Kidney capillary endothelial cell (primary cell): ENCODE results near the gene CPNE5.
"Not testable (repeated sequence)": the region's sequence is repeated elsewhere in the genome, so short reads cannot be mapped to it uniquely, and the experiment has no call there.

Experiments used
- DNase-seq: peaks from one replicate; pipeline ENCODE4 v3.0.0-alpha.2; 2018; ENCODE audit warnings: low spot score

CPNE5 gene

DNA sequence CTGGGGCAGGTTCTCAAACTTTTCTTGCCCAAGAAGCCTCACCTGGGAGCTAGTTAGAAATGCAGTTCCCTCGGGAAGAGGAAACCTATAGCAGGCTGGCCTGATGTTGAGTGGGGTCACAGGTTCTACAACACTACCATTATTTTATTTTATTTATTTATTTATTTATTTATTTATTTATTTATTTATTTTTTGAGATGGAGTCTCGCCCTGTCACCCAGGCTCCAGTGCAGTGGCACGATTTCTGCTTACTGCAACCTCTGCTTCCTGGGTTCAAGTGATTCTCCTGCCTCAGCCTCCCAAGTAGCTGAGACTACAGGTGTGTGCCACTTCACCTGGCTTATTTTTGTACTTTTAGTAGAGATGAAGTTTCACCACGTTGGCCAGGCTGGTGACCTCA is 115.3 kb downstream of the CPNE5 start:
- DNase-seq: not testable (repeated sequence)

DNA sequence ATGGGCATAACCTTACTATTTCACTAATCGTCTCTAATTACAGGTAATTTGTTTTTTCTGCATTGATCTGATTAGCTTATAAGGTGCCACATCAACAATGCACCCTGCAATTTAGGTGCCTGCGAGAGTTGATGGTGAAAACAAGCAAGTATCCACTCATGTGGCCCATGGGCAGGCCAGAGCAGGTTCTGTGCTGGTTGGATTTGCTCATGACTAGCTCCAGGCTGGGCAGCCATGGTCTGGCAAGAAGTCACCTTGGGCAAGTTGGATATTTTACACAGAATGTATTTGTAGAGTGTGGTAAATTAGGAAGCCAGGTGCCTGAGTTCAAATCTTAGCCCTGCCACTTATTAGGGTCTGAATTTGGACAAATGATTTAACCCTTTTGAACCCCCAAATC is 116.4 kb downstream of the CPNE5 start:
- no peak for DNase-seq

- no peak for DNase-seq
Observed at GRCh38 chr6:36722365-36722764, 116.9 kb downstream of the CPNE5 start.

DNA sequence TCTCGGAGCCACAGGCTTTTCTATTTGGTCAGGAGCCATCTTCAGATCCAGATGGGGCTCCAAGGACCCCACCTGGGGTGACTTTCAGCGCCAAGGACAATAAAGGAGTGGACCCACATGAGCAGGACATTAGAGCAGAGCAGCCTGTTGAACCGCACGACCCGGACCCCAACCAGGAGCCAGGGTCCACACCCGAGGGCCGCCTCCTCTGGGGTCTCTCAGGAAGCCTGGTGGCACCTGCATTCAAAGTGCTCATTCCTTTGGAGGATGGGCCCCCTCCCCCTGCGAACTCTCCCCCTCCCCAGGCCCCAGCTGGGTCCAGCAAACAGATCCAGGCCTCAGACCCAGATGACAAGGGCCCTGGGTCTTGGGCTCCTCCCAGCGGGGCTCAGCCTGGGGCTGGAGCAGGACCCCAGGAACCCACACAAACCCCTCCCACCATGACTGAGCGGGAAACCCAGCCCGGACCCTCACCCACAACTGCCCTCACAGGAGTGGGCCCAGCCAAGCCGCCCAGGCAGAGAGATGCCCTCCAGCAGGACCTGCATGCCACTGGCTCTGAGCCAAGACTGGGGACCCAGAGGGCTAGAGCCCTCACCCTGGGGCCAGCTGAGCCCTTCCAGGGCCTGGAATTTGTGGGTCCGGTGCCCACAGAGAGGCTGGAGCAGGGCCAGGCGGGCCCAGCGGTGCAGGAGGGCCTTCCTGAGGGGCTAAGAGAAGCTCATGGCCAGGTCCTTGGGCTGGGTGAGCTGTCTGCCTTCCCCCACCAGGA is 117.7 kb downstream of the CPNE5 start:
- DNase-seq: no peak

DNA sequence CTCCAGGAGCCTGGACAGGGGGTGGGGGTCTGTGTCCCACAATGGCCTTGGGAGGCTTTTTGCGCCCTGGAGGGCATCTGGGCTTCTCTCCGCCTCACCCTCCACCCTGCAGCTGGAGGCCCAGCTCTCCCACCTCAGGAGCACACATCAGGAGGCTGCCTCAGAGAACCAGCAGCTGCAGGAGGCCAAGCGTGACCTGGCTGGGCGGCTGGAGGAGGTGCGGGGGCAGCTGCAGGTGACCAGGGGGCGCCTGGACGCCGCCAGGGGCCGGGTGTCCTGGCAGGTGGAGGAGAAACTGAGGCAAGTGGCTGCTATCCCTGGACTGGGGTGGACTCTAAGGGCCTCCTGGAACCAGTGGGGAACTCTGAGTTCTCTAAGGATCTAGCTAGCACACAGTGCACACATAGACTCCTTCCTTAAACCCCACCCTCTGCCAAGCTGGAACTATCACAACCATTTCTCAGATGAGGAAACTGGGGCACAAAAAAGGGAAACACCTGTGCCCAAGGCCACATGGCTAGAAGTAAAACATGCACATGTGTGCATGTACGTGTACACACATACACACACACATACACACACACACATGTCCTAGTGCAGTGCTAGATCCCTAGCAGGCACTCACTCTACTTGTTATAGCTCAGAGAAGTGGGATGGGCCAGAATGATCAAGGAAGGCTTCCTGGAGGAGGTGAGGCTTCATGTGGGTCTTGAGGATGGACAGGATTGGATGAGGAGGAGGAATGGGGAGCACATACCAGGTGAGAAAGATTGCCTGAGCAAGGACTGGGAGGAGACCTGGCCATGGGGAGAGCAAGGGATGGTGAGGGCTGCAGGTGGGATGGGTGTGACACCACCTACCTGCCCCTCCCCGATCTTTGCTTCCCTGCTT is 118.7 kb downstream of the CPNE5 start:
- DNase-seq: no peak

DNA sequence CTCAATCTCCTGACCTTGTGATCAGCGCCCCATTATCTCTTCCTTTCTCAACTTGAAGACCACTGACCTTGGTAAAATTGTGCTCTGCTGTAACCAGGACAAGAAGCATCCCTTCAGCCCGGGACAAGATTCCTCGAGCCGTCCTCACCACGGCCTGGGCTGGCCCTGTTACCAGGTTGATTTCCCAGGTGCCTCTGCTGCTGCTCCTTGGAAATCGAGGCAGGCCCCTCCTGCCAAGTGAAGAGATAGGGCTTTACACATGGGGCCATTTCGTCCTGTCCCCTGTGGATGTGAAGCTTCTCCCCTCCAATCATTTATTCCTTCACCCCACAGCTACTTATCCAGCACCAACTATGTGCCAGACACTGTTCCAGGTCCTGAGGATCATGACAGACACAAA is 120.1 kb downstream of the CPNE5 start:
- no peak for DNase-seq

DNA sequence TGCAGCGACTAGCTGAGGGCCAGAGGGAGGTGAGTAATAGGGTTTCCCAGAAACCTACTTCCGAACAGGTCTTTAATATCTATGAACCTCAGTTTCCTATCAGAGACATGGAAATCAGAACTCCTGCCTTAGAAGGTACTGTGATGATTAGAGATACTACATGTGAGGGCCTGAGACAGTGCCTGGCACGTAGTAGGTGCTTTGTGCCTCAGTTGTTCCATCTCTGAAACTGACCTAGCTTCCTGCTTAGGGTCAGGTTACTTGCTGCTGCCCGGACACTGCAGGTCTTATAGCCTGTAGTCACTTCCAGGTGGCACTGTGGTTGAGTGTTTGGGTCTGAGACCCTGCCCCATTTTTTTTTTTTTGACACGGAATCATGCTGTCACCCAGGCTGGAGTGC is 120.7 kb downstream of the CPNE5 start:
- DNase-seq: no peak

DNA sequence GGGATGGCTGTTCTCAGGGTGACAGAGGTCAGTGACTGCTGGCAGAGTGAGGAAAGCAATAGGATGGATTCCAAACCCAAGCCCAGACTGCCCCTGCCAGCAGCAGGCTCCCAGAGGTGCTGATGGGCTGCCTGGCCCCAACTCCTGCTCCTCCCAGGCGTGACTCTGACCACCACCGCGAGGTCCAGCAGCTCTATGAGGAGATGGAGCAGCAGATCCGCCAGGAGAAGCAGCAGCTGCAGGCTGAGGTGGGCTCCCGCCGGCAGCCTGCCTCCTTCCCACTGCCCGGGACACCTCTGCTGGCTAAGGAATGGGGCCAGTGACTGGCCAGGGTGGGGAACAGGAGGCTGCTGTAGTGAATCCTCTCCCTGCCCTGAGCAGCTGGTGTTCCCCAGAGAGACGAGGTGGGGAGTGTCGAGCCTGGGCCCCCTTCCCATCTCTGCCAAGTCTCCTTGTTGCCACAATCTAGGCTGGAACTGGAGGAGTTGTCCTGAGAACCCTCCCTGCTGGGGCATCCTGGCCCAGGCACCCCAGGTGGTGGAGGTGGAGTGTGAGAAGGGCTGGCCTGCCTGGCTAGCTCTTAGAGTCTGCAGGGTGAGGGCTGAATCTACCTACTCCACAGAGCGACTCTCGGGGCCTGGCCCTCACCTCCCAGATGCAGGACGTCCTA is 121.2 kb downstream of the CPNE5 start:
- no peak for DNase-seq

GRCh38 chr6:36717231-36717825 is 121.9 kb downstream of the CPNE5 start:
- DNase-seq: no peak

DNA sequence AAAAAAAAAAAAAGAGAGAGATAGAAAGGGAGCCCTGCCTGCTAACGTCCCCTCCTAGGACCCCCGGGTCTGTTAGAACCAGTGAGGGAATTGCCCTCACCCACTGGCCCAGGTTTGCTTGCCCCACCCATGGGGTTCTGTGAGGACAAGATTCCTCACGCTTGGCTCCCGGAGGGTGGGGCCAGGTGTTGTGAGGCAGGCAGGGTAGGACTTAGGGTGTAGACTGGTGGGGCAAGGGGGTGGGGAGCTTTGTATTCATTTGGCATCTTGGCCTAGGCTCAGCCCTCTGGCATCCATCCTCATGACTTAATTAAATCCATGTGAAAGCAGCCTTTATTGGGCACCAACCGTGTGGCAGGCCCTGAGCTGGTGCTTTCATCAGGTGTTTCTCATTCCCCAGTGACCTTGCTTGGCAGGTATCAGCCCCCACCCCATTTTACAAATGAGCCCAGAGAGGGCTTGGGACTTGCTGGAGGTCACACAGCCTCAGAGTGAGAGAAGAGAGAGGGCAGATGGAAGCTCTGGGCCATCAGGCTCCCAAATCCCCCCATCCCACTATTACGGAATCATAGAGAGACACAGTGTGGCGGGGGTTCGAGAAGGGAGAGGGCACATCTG is 122.7 kb downstream of the CPNE5 start:
- DNase-seq: no peak

DNA sequence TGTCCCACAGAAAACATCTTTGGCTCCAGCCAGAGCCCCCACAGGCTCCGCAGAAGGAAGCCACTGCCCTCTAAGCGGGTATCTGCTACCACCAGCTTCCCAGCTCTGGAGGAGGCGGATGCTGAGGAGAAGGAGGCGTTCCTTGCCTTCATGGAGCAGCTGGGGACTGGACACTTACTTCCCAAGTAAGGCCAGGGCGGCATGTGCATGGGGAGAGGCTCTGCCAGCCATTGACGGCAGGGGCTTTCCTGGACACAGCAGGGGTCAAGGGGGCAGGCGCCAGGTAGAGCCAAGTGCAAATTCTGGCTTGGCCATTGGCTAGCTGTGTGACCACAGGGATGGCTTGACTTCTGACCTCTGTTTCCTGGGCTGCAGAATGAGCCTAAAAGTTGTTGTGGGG is 123.8 kb downstream of the CPNE5 start:
- DNase-seq: no peak

DNA sequence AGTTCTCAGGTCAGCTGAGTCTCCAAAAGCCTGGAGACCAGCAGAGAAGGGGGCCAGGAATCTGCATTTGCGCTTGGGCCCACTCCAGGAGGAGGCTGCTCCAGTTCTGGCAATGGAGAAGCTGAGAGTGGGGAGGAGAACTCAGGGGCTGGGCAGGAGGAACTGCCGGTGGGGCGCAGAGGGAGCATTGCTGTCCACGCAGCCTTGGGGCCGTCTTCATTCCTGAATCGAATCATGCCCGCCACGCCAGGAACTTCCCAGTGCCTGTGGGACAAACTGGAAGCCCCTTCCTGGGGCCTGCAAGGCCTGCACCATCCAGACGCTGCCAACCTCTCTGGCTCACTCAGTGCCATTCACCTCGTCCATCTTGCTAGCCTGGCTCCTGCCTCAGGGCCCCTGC is 124.7 kb downstream of the CPNE5 start:
- DNase-seq: no peak

DNA sequence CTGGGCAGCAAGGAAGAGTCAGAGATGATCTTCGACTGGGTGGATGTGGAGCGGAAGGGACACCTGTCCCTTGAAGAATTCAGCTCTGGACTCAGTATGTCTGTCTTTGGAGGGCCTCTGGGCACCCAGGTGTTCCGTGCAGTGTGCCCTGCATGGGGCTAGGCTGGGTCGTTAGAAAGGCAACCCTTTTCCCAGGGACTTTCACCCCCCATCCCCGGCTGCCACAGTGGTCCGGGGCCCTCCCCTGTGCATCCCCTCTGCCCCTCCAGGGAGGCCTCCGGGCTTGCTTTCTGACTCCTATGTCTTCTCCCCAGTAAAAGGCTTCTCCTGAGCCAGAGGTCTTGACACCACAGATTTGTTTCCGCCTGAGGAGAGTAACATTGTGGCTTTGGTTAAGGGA is 125.4 kb downstream of the CPNE5 start:
- DNase-seq: no peak

GRCh38 chr6:36712816-36713215 is 126.4 kb downstream of the CPNE5 start:
- DNase-seq: no peak

DNA sequence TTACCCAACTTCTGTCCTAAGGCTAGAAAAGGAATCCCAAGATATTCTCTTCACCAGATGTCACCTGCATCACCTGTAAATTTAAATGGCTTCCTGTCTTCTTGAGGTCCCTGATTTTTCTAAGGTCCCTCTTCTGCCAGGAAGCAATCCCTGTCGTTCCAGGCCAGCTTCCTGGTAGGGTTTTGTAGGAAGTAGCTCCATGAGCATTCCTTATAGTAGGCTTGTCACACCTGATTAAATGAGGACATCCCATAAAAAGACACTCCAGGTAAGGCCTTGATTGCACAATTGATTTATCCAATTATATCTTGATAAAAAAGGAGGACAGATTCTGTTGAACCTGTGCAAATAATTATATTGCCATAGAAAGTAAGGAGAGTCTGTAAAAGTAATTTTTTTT is 132.9 kb downstream of the CPNE5 start:
- DNase-seq: no peak

DNA sequence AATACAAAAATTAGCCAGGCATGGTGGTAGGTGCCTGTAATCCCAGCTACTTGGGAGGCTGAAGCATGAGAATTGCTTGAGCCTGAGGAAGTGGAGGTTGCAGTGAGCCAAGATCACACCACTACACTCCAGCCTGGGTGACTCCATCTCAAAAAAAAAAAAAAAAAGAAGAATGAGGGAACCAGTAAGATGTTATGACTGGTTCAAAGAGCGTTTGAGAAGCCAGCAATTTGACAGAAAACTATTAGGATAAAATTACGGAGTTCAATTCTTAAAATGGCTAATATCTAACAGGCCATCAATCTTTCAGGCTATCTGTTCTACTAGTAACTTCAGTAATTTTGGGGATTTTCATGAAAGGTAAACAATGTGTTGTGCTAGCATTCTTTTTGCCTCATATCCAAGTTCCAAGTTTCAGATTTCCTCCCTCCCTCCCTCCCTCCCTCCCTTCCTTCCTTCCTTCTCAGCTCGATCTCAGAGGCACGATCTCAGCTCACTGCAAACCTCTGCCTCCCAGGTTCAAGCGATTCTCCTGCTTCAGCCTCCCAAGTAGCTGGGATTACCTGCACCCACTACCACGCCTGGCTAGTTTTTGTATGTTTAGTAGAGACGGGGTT is 134.2 kb downstream of the CPNE5 start:
- not testable (repeated sequence) for DNase-seq

- no peak for DNase-seq
Observed at GRCh38 chr6:36703982-36704381, 135.3 kb downstream of the CPNE5 start.

DNA sequence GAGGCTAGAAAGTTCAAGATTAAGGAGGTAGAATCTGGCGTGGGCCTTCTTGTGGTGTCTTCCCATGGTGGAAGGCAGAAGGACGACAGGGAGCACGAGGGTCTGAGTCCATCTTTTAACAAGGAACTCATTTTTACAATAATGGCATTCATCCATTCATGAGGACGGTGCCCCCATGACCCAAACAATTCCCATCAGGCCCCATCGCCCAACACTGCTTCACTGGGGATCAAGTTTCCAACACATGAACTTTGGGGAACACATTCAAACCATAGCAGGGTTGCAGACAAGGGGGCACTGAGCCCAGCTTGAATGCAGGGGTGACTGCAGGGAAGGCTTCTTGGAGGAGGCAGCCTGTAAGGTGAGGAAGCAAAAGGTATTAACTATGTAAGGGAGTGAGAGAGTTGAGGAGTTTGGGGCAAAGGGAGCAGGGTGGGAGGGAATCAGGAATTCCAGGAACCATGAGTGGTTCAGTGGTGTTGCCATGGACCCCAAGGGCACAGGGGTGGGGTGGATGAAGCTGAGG is 136.1 kb downstream of the CPNE5 start:
- DNase-seq: no peak

- DNase-seq: no peak
Observed at GRCh38 chr6:36702656-36703055, 136.6 kb downstream of the CPNE5 start.

DNA sequence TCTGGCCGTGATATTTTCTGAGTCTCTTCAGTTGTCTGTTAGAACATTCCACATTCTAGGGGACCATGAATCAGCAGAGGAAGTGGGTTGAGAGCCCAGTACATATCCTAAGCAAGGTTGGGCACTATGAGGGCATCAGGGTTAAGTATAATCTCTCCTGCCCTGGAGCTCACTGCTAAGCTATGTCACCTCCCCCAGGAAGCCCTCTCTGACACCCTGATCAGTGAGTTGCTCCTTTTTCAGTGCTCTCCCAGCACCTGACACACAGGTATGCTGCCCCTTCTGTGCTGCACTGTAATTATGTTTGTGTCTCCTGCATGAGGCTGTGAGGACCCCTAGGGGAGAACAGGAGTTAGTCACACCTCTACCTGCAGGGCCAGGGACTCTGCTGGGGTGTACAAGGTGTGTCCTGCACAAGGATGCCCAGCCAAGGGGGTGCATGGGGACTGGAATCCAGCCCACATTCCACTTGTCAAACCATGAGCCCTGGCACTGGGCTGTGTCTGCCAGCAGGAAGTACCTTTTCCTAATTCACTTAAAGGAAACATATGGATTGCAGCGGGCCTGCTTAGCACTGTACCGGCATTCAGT is 137.7 kb downstream of the CPNE5 start:
- no peak for DNase-seq

- no peak for DNase-seq
Observed at GRCh38 chr6:36700831-36701230, 138.4 kb downstream of the CPNE5 start.
